ENCODE results near the gene PDE7B. TPM values are rescaled to one million over a fixed set of nuclear protein-coding genes. Genes with fewer than 3 reads are reported as not detected.

PDE7B gene
- total and polyA plus RNA-seq, 4 donors = 0.26 to 3.7 (median 1.8) TPM

DNA sequence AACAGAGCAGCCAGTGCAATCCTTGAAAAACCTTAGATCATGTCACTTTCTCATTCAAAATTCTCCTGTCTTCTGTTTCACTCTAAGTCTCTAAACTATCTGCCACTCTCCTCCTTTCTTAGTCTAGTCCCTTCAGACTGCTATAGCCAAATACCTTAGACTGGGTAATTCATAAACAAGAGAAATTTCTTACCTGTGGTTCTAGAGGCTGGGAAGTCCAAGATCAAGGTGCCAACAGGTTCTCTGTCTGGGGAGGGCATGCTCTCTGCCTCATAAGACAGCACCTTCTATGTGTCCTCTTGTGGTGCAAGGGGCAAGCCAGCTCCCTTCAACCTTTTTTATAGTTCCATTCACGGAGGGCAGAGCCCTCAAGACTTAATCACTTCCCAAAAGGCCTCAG is 242.3 kb downstream of the PDE7B start:
- no peak overlapping the region for H3K9ac ChIP-seq (ENCODE audit: insufficient read depth in 1 of 2, low read length in 2 of 2)
- no peak for ATAC-seq (ENCODE audit: insufficient read depth, low FRiP score)
- H3K27me3 ChIP-seq (ENCODE audit: control insufficient read depth in 3 of 3, insufficient read depth in 3 of 3, low read length in 2 of 3) = no peaks in the 10 kb centered on the region
- H3K27ac ChIP-seq (ENCODE audit: low read depth in 1 of 2, low read length in 1 of 2) = no peak overlapping the region
- 90 to 94% methylated on average over 1 of the region's 1 CpG for WGBS, 2 donors
- H3K9me3 ChIP-seq (ENCODE audit: control insufficient read depth in 4 of 4, insufficient read depth in 3 of 4, low read length in 3 of 4) = no peaks in the 10 kb centered on the region
- peaks cover 0 to 3% (median 0%) of the 10 kb centered on the region in 4 donors for H3K36me3 ChIP-seq (ENCODE audit: control insufficient read depth in 4 of 4, insufficient read depth in 4 of 4, low read length in 4 of 4)
- no peak for DNase-seq
- H3K4me1 ChIP-seq (ENCODE audit: control insufficient read depth in 5 of 5, insufficient read depth in 5 of 5, low read length in 5 of 5) = peaks cover 0 to 17% (median 0%) of the 10 kb centered on the region in 5 donors
- no peak for TF ChIP-seq CTCF (IDR thresholded peaks at IDR 0.05; ENCODE audit: control extremely low read depth, extremely low read depth)
- no peak overlapping the region for H3K4me3 ChIP-seq

GRCh38 chr6:136094812-136095211 is 243.3 kb downstream of the PDE7B start:
- WGBS, 2 donors = 93 to 97% methylated on average over 3 of the region's 3 CpGs

GRCh38 chr6:136095986-136096385 is 244.5 kb downstream of the PDE7B start:
- no peak for TF ChIP-seq CTCF (IDR thresholded peaks at IDR 0.05; ENCODE audit: control extremely low read depth, extremely low read depth)
- DNase-seq (peak in 1 of 3 donors; percentile 57), ATAC-seq (ENCODE audit: insufficient read depth, low FRiP score) (peak; percentile 58)
- 35 to 71% methylated on average over 3 of the region's 3 CpGs for WGBS, 2 donors
- Histone ChIP-seq H3K9ac (ENCODE audit: insufficient read depth in 1 of 2, low read length in 2 of 2) (no peak overlapping the region), H3K27me3 (ENCODE audit: control insufficient read depth in 3 of 3, insufficient read depth in 3 of 3, low read length in 2 of 3) (no peaks in the 10 kb centered on the region), H3K36me3 (ENCODE audit: control insufficient read depth in 4 of 4, insufficient read depth in 4 of 4, low read length in 4 of 4) (peaks cover 0 to 3% (median 0%) of the 10 kb centered on the region in 4 donors), H3K4me3 (no peak overlapping the region), H3K27ac (ENCODE audit: low read depth in 1 of 2, low read length in 1 of 2) (no peak overlapping the region), H3K4me1 (ENCODE audit: control insufficient read depth in 5 of 5, insufficient read depth in 5 of 5, low read length in 5 of 5) (peaks cover 0 to 9% (median 0%) of the 10 kb centered on the region in 5 donors), H3K9me3 (ENCODE audit: control insufficient read depth in 4 of 4, insufficient read depth in 3 of 4, low read length in 3 of 4) (no peaks in the 10 kb centered on the region)

More at GRCh38 chr6:136094812-136095211, 243.3 kb downstream of the PDE7B start:
- H3K36me3 ChIP-seq (ENCODE audit: control insufficient read depth in 4 of 4, insufficient read depth in 4 of 4, low read length in 4 of 4) = peaks cover 0 to 3% (median 0%) of the 10 kb centered on the region in 4 donors
- no peak overlapping the region for H3K4me3 ChIP-seq
- TF ChIP-seq CTCF (IDR thresholded peaks at IDR 0.05; ENCODE audit: control extremely low read depth, extremely low read depth) = no peak
- no peaks in the 10 kb centered on the region for H3K9me3 ChIP-seq (ENCODE audit: control insufficient read depth in 4 of 4, insufficient read depth in 3 of 4, low read length in 3 of 4)
- no peak overlapping the region for H3K9ac ChIP-seq (ENCODE audit: insufficient read depth in 1 of 2, low read length in 2 of 2)
- DNase-seq (no peak), ATAC-seq (ENCODE audit: insufficient read depth, low FRiP score) (no peak)
- no peaks in the 10 kb centered on the region for H3K27me3 ChIP-seq (ENCODE audit: control insufficient read depth in 3 of 3, insufficient read depth in 3 of 3, low read length in 2 of 3)
- H3K4me1 ChIP-seq (ENCODE audit: control insufficient read depth in 5 of 5, insufficient read depth in 5 of 5, low read length in 5 of 5) = peaks cover 0 to 15% (median 0%) of the 10 kb centered on the region in 5 donors
- H3K27ac ChIP-seq (ENCODE audit: low read depth in 1 of 2, low read length in 1 of 2) = no peak overlapping the region

Measured in lung (tissue), 12 donors.